ENCODE results near the gene POGZ.

DNA sequence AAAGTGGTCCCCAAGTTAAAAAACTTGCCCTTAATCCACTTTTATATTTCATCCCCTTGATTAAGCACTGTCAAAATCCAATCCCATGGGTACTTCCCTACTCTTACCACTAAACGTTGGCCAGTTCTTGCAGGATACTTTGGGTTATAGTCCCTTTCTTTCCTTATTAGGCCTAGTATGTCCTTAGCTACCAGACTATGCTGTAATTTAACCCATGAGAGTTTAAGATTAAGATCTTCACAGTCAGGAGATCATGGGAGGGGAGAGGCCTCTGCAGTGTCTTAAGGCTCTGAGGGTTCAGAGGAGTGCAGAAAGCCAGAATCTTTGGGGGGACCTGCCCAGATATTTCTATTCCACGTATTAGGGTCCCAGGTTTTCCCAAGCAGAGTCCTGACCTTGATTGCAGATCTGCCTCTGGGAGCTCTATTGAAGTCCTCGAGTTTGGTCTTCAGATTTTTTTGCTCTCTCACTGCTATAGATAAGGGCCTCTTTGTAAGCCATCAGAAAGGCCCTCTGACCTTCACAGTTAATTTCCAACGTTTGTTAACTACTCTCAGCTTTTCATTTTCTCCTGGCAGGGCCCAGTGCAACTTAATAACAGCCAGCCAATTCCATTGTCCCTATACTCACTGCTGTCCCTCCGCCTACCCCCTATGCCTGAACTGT, 42.9 kb upstream of the POGZ start:
- no peak for TF ChIP-seq POLR2A (IDR thresholded peaks at IDR 0.05)
- no peak for TF ChIP-seq CTCF (IDR thresholded peaks at IDR 0.05)
